B cell (primary cell): ENCODE data around the gene CHST11. TPM values are rescaled to one million over a fixed set of nuclear protein-coding genes. Genes with fewer than 3 reads are reported as not detected.
A peak's percentile ranks its signal among the peaks of the same experiment; 100 is the strongest.
"Not testable (repeated sequence)": the region's sequence is repeated elsewhere in the genome, so short reads cannot be mapped to it uniquely, and the experiment has no call there.

ENCODE experiments used
- ATAC-seq: fragments of 200-7000 bp; cut with Tn5 transposase; one replicate; pipeline ENCODE4 v1.10.0; 2021; ENCODE audit warnings: low read depth, mild to moderate bottlenecking, moderate number of reproducible peaks, moderate library complexity
- CTCF ChIA-PET: fragments of 350-600 bp; sonication (Branson Sonifier 250); formaldehyde crosslinking; loops from one replicate; lab custom pipeline; 2021; ENCODE audit warnings: antibody characterized with exemption, inconsistent platforms; lab: Charles Lee
- POLR2A ChIA-PET: fragments of 350-600 bp; sonication (Branson Sonifier 250); formaldehyde crosslinking; loops from one replicate; lab custom pipeline; 2021; ENCODE audit warnings: antibody characterized with exemption; lab: Charles Lee
- DNase-seq: peaks from one replicate; pipeline ENCODE4 v3.0.0; 2013
- H2AFZ ChIP-seq: 2 replicates; pipeline ENCODE4 v1.6.1; 2012; ENCODE audit warnings: mild to moderate bottlenecking, low read depth, low read length; ENCODE audit not compliant: insufficient read depth, poor library complexity, severe bottlenecking
- H3K27ac ChIP-seq, 2 donors: 1 replicate in 1 of 2; 2 replicates in 1 of 2; pipeline ENCODE4 v1.5.1; 2012 to 2013; ENCODE audit warnings: low read length in 2 of 2, mild to moderate bottlenecking in 2 of 2, moderate library complexity in 1 of 2
- H3K27me3 ChIP-seq, 4 experiments: fragments of 200-600 bp in 1 of 4; sonication (generic) in 1 of 4; replicated peaks in 1 of 4; 1 replicate in 2 of 4; 2 replicates in 2 of 4; pipeline versions ENCODE4 v1.6.1 to v1.7.0; 2013 to 2016; ENCODE audit warnings: low read length in 3 of 4, mild to moderate bottlenecking in 2 of 4, mixed read lengths in 1 of 4, moderate library complexity in 1 of 4; ENCODE audit not compliant: insufficient read depth in 4 of 4, control insufficient read depth in 3 of 4; ENCODE audit errors: control extremely low read depth in 1 of 4
- H3K36me3 ChIP-seq, 2 experiments: replicated peaks in 1 of 2; 1 replicate in 1 of 2; 2 replicates in 1 of 2; pipeline versions ENCODE4 v1.6.1 to v1.7.1; 2013; ENCODE audit warnings: low read length in 1 of 2; ENCODE audit not compliant: insufficient read depth in 2 of 2, control insufficient read depth in 1 of 2; ENCODE audit errors: control extremely low read depth in 1 of 2, extremely low read depth in 1 of 2
- H3K4me1 ChIP-seq, 2 donors: fragments of 200-600 bp in 1 of 2; sonication (generic) in 1 of 2; 1 replicate in 1 of 2; 2 replicates in 1 of 2; pipeline versions ENCODE4 v1.5.1 to v1.6.1; 2013 to 2017; ENCODE audit warnings: low read length in 2 of 2; ENCODE audit not compliant: control insufficient read depth in 2 of 2, insufficient read depth in 2 of 2
- H3K4me2 ChIP-seq: replicated peaks from 2 replicates; pipeline ENCODE3; 2012; ENCODE audit warnings: mild to moderate bottlenecking, low read depth, low read length; ENCODE audit not compliant: poor library complexity, severe bottlenecking
- H3K4me3 ChIP-seq, 5 experiments: fragments of 200-600 bp in 1 of 5; sonication (generic) in 1 of 5; 1 replicate in 3 of 5; 2 replicates in 2 of 5; pipeline versions ENCODE4 v1.5.1 to v1.7.0; 2011 to 2016; ENCODE audit warnings: low read length in 4 of 5, mild to moderate bottlenecking in 4 of 5, low read depth in 2 of 5, control low read depth in 1 of 5, moderate library complexity in 1 of 5; ENCODE audit not compliant: insufficient read depth in 1 of 5; ENCODE audit errors: control extremely low read depth in 1 of 5, extremely low read depth in 1 of 5
- H3K79me2 ChIP-seq: fragments of 200-600 bp; sonication (generic); one replicate; pipeline ENCODE4 v1.6.0; 2016; ENCODE audit warnings: low read length; ENCODE audit not compliant: control insufficient read depth, insufficient read depth
- H3K9ac ChIP-seq: fragments of 200-600 bp; sonication (generic); 2 replicates; pipeline ENCODE4 v1.6.1; 2017; ENCODE audit warnings: mild to moderate bottlenecking, low read length, moderate library complexity
- H3K9me3 ChIP-seq, 3 donors: one replicate each; pipeline versions ENCODE4 v1.6.1 to v1.7.1; 2013; ENCODE audit warnings: low read length in 2 of 3; ENCODE audit not compliant: control insufficient read depth in 2 of 3, insufficient read depth in 1 of 3; ENCODE audit errors: control extremely low read depth in 1 of 3
- H4K20me1 ChIP-seq: 2 replicates; pipeline ENCODE4 v1.6.0; 2012; ENCODE audit warnings: mild to moderate bottlenecking, low read length; ENCODE audit not compliant: insufficient read depth, control insufficient read depth, poor library complexity, severe bottlenecking
- H3K27ac Mint-ChIP-seq: one replicate; pipeline ENCODE4 v1.8.0; 2021; ENCODE audit warnings: mixed read lengths
- H3K27me3 Mint-ChIP-seq: one replicate; pipeline ENCODE4 v1.8.0; 2021; ENCODE audit warnings: mixed read lengths
- H3K4me1 Mint-ChIP-seq: one replicate; pipeline ENCODE4 v1.8.0; 2021; ENCODE audit warnings: mixed read lengths
- H3K4me3 Mint-ChIP-seq: one replicate; pipeline ENCODE4 v1.8.0; 2021; ENCODE audit warnings: mixed read lengths
- H3K9me3 Mint-ChIP-seq: one replicate; pipeline ENCODE4 v1.8.0; 2022; ENCODE audit warnings: mixed read lengths; ENCODE audit not compliant: insufficient read depth
- EZH2 ChIP-seq: IDR thresholded peaks from 2 replicates; pipeline ENCODE4 v1.6.1; 2012; ENCODE audit warnings: borderline replicate concordance, low read depth, mild to moderate bottlenecking, moderate library complexity, low read length; ENCODE audit not compliant: insufficient read depth, poor library complexity, severe bottlenecking
- WGBS: methylation state at CpG from one replicate; pipeline ENCODE4 v1.1.5; 2013; ENCODE audit warnings: missing lambda C conversion rate; ENCODE audit not compliant: insufficient coverage; 5-methylcytosine and 5-hydroxymethylcytosine counted together
- intact Hi-C: fragments of 100-400 bp; cut with micrococcal nuclease; formaldehyde crosslinking; loops from one replicate; pipeline ENCODE4 v1.10.0; 2022
- polyA plus RNA-seq: library from polyadenylated mRNA; depleted of rRNA; stranded (reverse); fragments of >200 nt; gene quantifications from 2 replicates; pipeline ENCODE4 v1.2.3, GENCODE V29; 2012
- total RNA-seq, 2 donors: library from RNA; stranded (reverse); fragments of 120-200 nt in 1 of 2; gene quantifications; 1 replicate in 1 of 2; 2 replicates in 1 of 2; pipeline versions ENCODE4 v1.2.3 to v1.2.4, GENCODE V29; 2013 to 2022
- TF ChIP-seq, protein P1 (sequence below): fragments of 200-600 bp; IDR thresholded peaks from one replicate; pipeline ENCODE4 v1.8.0; 2022; ENCODE audit warnings: antibody characterized with exemption, mild to moderate bottlenecking

CHST11 gene
- total and polyA plus RNA-seq, 2 donors (not counting 1 experiment from before 2014, with no cell fraction given): 46.3 to 152 TPM

DNA sequence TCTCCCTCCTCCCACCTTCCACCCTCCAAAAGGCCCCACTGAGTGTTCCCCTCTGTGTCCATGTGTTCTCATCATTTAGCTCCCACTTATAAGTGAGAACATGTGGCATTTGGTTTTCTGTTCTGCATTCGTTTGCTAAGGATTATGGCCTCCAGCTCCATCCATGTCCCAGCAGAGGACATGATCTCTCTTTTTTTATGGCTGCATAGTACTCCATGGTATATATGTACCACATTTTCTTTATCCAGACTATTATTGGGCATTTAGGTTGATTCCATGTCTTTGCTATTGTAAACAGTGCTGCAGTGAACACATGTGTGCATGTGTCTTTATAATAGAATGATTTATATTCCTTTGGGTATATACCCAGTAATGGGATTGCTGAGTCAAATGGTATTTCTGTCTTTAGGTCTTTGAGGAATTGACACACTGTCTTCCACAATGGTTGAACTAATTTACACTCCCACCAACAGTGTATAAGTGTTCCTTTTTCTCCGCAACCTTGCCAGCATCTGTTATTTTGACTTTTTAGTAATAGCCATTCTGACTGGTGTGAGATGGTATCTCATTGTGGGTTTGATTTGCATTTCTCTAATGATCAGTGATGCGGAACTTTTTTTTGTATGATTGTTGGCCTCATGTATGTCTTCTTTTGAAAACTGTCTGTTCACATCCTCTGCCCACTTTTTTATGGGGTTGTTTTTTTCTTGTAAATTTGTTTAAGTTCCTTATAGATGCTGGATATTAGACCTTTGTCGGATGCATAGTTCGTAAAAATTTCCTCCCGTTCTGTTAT, 287.2 kb downstream of the CHST11 start:
- POLR2A ChIA-PET, DNase-seq, H3K9me3 ChIP-seq, CTCF ChIA-PET, H3K27me3 Mint-ChIP-seq, H3K9me3 Mint-ChIP-seq, ATAC-seq, H3K4me2 ChIP-seq, H3K36me3 ChIP-seq, H3K9ac ChIP-seq, H3K27me3 ChIP-seq, H3K27ac ChIP-seq, H2AFZ ChIP-seq, H3K4me3 ChIP-seq: not testable (repeated sequence)
- Mint-ChIP-seq H3K4me1 (peaks cover 91% of the 10 kb centered on the region), H3K27ac (peak overlapping the region; percentile 50), H3K4me3 (peak overlapping the region; percentile 10)
- 100% methylated on average over 3 of the region's 6 CpGs for WGBS
- H3K4me1 ChIP-seq: peaks cover 52 to 55% of the 10 kb centered on the region in 2 donors
- peaks cover 53% of the 10 kb centered on the region for H3K79me2 ChIP-seq
- intact Hi-C loops: loop anchor here (5.0 kb wide), 2 partner anchors 162 to 362 kb away; no protein-coding TSS in a partner anchor
- H4K20me1 ChIP-seq: peaks cover 18% of the 10 kb centered on the region

GRCh38 chr12:104746467-104747088, 289.8 kb downstream of the CHST11 start:
- Mint-ChIP-seq H3K4me3 (no peak overlapping the region), H3K27ac (no peak overlapping the region), H3K9me3 (peaks cover 5% of the 10 kb centered on the region), H3K27me3 (no peaks in the 10 kb centered on the region), H3K4me1 (peaks cover 86% of the 10 kb centered on the region)
- WGBS: 68% methylated on average over 4 of the region's 6 CpGs
- ChIA-PET CTCF (interaction anchor here (0.8 to 1.8 kb wide), 2 partner anchors 11 to 365 kb away, joined by 3 to 5 read pairs; no protein-coding TSS in a partner anchor), POLR2A (no interaction called here)
- H2AFZ ChIP-seq: no peak overlapping the region
- no peak overlapping the region for H3K4me3 ChIP-seq
- no peak overlapping the region for H3K9ac ChIP-seq
- peaks cover 44 to 51% of the 10 kb centered on the region in 2 donors for H3K4me1 ChIP-seq
- H3K9me3 ChIP-seq: no peaks in the 10 kb centered on the region
- H3K36me3 ChIP-seq: peaks cover 0 to 4% of the 10 kb centered on the region in 2 experiments
- H3K27ac ChIP-seq: no peak overlapping the region
- H4K20me1 ChIP-seq: peaks cover 24% of the 10 kb centered on the region
- DNase-seq (no peak), ATAC-seq (no peak)
- H3K4me2 ChIP-seq: no peak overlapping the region
- intact Hi-C loops: no loop called here
- H3K27me3 ChIP-seq: no peaks in the 10 kb centered on the region
- peaks cover 43% of the 10 kb centered on the region for H3K79me2 ChIP-seq
- no peak for TF ChIP-seq EZH2
- TF ChIP-seq, protein P1, sequence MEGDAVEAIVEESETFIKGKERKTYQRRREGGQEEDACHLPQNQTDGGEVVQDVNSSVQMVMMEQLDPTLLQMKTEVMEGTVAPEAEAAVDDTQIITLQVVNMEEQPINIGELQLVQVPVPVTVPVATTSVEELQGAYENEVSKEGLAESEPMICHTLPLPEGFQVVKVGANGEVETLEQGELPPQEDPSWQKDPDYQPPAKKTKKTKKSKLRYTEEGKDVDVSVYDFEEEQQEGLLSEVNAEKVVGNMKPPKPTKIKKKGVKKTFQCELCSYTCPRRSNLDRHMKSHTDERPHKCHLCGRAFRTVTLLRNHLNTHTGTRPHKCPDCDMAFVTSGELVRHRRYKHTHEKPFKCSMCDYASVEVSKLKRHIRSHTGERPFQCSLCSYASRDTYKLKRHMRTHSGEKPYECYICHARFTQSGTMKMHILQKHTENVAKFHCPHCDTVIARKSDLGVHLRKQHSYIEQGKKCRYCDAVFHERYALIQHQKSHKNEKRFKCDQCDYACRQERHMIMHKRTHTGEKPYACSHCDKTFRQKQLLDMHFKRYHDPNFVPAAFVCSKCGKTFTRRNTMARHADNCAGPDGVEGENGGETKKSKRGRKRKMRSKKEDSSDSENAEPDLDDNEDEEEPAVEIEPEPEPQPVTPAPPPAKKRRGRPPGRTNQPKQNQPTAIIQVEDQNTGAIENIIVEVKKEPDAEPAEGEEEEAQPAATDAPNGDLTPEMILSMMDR: no peak
